SH-SY5Y (cell line): ENCODE results near the gene GRIK3.

ENCODE experiments used
- GATA2 ChIP-seq: IDR thresholded peaks from 2 replicates; pipeline ENCODE4 v1.6.1; 2011; ENCODE audit warnings: mild to moderate bottlenecking, low read depth, low read length
- GATA3 ChIP-seq: IDR thresholded peaks from 2 replicates; pipeline ENCODE4 v1.6.1; 2011; ENCODE audit warnings: low read depth, mild to moderate bottlenecking, low read length, moderate library complexity

DNA sequence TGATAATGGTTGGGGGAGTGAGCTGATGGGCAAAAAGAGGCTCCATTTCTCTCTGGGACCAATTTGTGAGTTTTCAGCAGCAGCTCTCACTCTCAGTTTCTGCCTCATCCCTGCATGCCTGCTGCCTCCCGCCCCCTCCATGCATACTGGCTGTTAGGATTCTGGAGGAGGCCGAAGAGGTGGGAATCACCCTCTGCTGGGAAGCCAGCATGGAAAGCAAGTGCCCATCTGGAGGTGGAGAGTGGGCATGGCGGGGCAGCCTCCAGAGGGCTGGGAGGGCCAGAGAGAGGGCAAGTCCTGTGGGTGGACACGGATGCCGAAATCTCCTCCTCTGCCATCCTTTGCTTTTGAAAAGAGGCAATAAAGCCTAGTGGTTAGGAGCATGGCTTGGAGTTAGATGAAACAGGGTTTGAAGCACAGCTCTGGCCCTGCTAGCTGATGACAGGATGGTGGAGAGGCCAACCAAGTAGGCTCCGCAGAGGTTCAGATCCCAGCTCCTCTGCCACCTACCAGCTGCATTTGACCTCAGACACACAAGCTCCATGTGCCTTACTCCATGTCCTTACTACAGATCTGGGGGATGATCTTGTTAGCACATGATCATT lies 113.4 kb downstream of the GRIK3 start:
- TF ChIP-seq GATA2 = no peak
- no peak for TF ChIP-seq GATA3
